Chondrocyte (in vitro differentiated cells): Measurements from ENCODE around the gene PLIN4. TPM values are rescaled to one million over a fixed set of nuclear protein-coding genes. Genes with fewer than 3 reads are reported as not detected.

Experiments used
- DNase-seq: peaks from one replicate; pipeline ENCODE4 v3.0.0; 2021; ENCODE audit warnings: mixed read lengths, low spot score
- H3K27ac Mint-ChIP-seq: one replicate; pipeline ENCODE4 v1.8.0; 2021; ENCODE audit warnings: mild to moderate bottlenecking, moderate library complexity, mixed read lengths; ENCODE audit not compliant: unreplicated experiment
- H3K27me3 Mint-ChIP-seq: 2 replicates; pipeline ENCODE4 v1.8.0; 2021; ENCODE audit warnings: low read depth, mixed read lengths
- H3K36me3 Mint-ChIP-seq: 2 replicates; pipeline ENCODE4 v1.8.0; 2021; ENCODE audit warnings: low read depth, mixed read lengths
- H3K4me1 Mint-ChIP-seq: 2 replicates; pipeline ENCODE4 v1.8.0; 2021; ENCODE audit warnings: low read depth, mild to moderate bottlenecking, mixed read lengths
- H3K4me3 Mint-ChIP-seq: one replicate; pipeline ENCODE4 v1.8.0; 2021; ENCODE audit warnings: mild to moderate bottlenecking, moderate library complexity, mixed read lengths; ENCODE audit not compliant: unreplicated experiment
- H3K9me3 Mint-ChIP-seq: 2 replicates; pipeline ENCODE4 v1.8.0; 2021; ENCODE audit warnings: low read depth, mixed read lengths
- CTCF ChIP-seq: fragments of 200-600 bp; sonication (generic); IDR thresholded peaks from 2 replicates; pipeline ENCODE4 v1.5.0; 2021; ENCODE audit warnings: antibody characterized with exemption, mild to moderate bottlenecking, moderate library complexity
- total RNA-seq: library from RNA; stranded (reverse); gene quantifications from 3 replicates; pipeline ENCODE4 v1.2.1, GENCODE V29; 2021

Gene PLIN4
- total RNA-seq, 1 donor from 2014 or later, result 0.05 TPM

- TF ChIP-seq CTCF, result no peak
- H3K36me3 Mint-ChIP-seq, result peaks cover 7% of the 10 kb centered on the region
- no peak for DNase-seq
- H3K27me3 Mint-ChIP-seq, result no peaks in the 10 kb centered on the region
- no peak overlapping the region for H3K4me3 Mint-ChIP-seq
- peak overlapping the region; percentile 14 for H3K27ac Mint-ChIP-seq
- peaks cover 7% of the 10 kb centered on the region for H3K4me1 Mint-ChIP-seq
- H3K9me3 Mint-ChIP-seq, result no peaks in the 10 kb centered on the region
Observed at GRCh38 chr19:4505570-4506448, 12.5 kb downstream of the PLIN4 start.

- peaks cover 7% of the 10 kb centered on the region for H3K4me1 Mint-ChIP-seq
- DNase-seq, result no peak
Observed at GRCh38 chr19:4504891-4505569, 13.3 kb downstream of the PLIN4 start.

GRCh38 chr19:4504297-4504701 lies 14.0 kb downstream of the PLIN4 start:
- Mint-ChIP-seq H3K4me1 (peaks cover 7% of the 10 kb centered on the region), H3K36me3 (peaks cover 11% of the 10 kb centered on the region), H3K27me3 (no peaks in the 10 kb centered on the region), H3K9me3 (no peaks in the 10 kb centered on the region), H3K4me3 (no peak overlapping the region), H3K27ac (no peak overlapping the region)
- TF ChIP-seq CTCF, result no peak
- DNase-seq, result peak; percentile 91

More at GRCh38 chr19:4504891-4505569, 13.3 kb downstream of the PLIN4 start:
- Mint-ChIP-seq H3K27me3 (no peaks in the 10 kb centered on the region), H3K27ac (no peak overlapping the region), H3K36me3 (peaks cover 8% of the 10 kb centered on the region), H3K9me3 (no peaks in the 10 kb centered on the region), H3K4me3 (no peak overlapping the region)
- no peak for TF ChIP-seq CTCF

- H3K36me3 Mint-ChIP-seq, result peaks cover 11% of the 10 kb centered on the region
- peaks cover 7% of the 10 kb centered on the region for H3K4me1 Mint-ChIP-seq
- H3K4me3 Mint-ChIP-seq, result no peak overlapping the region
- H3K27me3 Mint-ChIP-seq, result no peaks in the 10 kb centered on the region
- TF ChIP-seq CTCF, result no peak
- no peak for DNase-seq
- H3K9me3 Mint-ChIP-seq, result no peaks in the 10 kb centered on the region
- no peak overlapping the region for H3K27ac Mint-ChIP-seq
Observed at GRCh38 chr19:4503825-4504170, 14.5 kb downstream of the PLIN4 start.

- Mint-ChIP-seq H3K27me3 (no peaks in the 10 kb centered on the region), H3K4me3 (no peak overlapping the region), H3K4me1 (peaks cover 7% of the 10 kb centered on the region), H3K9me3 (no peaks in the 10 kb centered on the region), H3K36me3 (peaks cover 11% of the 10 kb centered on the region), H3K27ac (no peak overlapping the region)
- DNase-seq, result no peak
- no peak for TF ChIP-seq CTCF
Observed at GRCh38 chr19:4503132-4503824, 15.0 kb downstream of the PLIN4 start.
